ENCODE measurements around the gene FOXP1.

The FOXP1 gene

GRCh38 chr3:70996082-70996481 lies 587.4 kb downstream of the FOXP1 start:
- TF ChIP-seq SIN3A (IDR thresholded peaks at IDR 0.05; ENCODE audit: borderline replicate concordance, insufficient read depth, low read length) (no peak), REST (IDR thresholded peaks at IDR 0.05; ENCODE audit: insufficient read depth in 1 of 2, low read depth in 2 of 2, low read length in 2 of 2) (no peak), FOXP2 (optimal IDR thresholded peaks at IDR 0.05; ENCODE audit: borderline replicate concordance, extremely low read depth, extremely low read length, insufficient read depth) (no peak), TAF1 (IDR thresholded peaks at IDR 0.05; ENCODE audit: borderline replicate concordance, insufficient read depth, low read length) (no peak), POLR2AphosphoS5 (IDR thresholded peaks at IDR 0.05; ENCODE audit: low read depth, low read length) (no peak)

GRCh38 chr3:70994644-70995043 lies 588.9 kb downstream of the FOXP1 start:
- TF ChIP-seq POLR2AphosphoS5 (IDR thresholded peaks at IDR 0.05; ENCODE audit: low read depth, low read length) (no peak), SIN3A (IDR thresholded peaks at IDR 0.05; ENCODE audit: borderline replicate concordance, insufficient read depth, low read length) (no peak), REST (IDR thresholded peaks at IDR 0.05; ENCODE audit: insufficient read depth in 1 of 2, low read depth in 2 of 2, low read length in 2 of 2) (no peak), TAF1 (IDR thresholded peaks at IDR 0.05; ENCODE audit: borderline replicate concordance, insufficient read depth, low read length) (no peak), FOXP2 (optimal IDR thresholded peaks at IDR 0.05; ENCODE audit: borderline replicate concordance, extremely low read depth, extremely low read length, insufficient read depth) (no peak)

- TF ChIP-seq REST (IDR thresholded peaks at IDR 0.05; ENCODE audit: insufficient read depth in 1 of 2, low read depth in 2 of 2, low read length in 2 of 2), result no peak
- no peak for TF ChIP-seq FOXP2 (optimal IDR thresholded peaks at IDR 0.05; ENCODE audit: borderline replicate concordance, extremely low read depth, extremely low read length, insufficient read depth)
- TF ChIP-seq TAF1 (IDR thresholded peaks at IDR 0.05; ENCODE audit: borderline replicate concordance, insufficient read depth, low read length), result no peak
- TF ChIP-seq SIN3A (IDR thresholded peaks at IDR 0.05; ENCODE audit: borderline replicate concordance, insufficient read depth, low read length), result no peak
- TF ChIP-seq POLR2AphosphoS5 (IDR thresholded peaks at IDR 0.05; ENCODE audit: low read depth, low read length), result no peak
Observed at GRCh38 chr3:70992562-70993204, 590.8 kb downstream of the FOXP1 start.

- no peak for TF ChIP-seq FOXP2 (optimal IDR thresholded peaks at IDR 0.05; ENCODE audit: borderline replicate concordance, extremely low read depth, extremely low read length, insufficient read depth)
- no peak for TF ChIP-seq POLR2AphosphoS5 (IDR thresholded peaks at IDR 0.05; ENCODE audit: low read depth, low read length)
- no peak for TF ChIP-seq SIN3A (IDR thresholded peaks at IDR 0.05; ENCODE audit: borderline replicate concordance, insufficient read depth, low read length)
- no peak for TF ChIP-seq TAF1 (IDR thresholded peaks at IDR 0.05; ENCODE audit: borderline replicate concordance, insufficient read depth, low read length)
- TF ChIP-seq REST (IDR thresholded peaks at IDR 0.05; ENCODE audit: insufficient read depth in 1 of 2, low read depth in 2 of 2, low read length in 2 of 2), result no peak
Observed at GRCh38 chr3:70992131-70992530, 591.4 kb downstream of the FOXP1 start.
